Measurements from ENCODE around the gene BCL7C. TPM values are rescaled to one million over a fixed set of nuclear protein-coding genes. Genes with fewer than 3 reads are reported as not detected.

Gene BCL7C
- total and polyA plus RNA-seq, 2 of the 13 experiments (the other 11 are each of a cell fraction or from before 2014, with no cell fraction given), result 17.7 to 33.8 TPM

- peak; percentile 99 for TF ChIP-seq ZNF703 (CRISPR knock-in tag; IDR thresholded peaks at IDR 0.05; ENCODE audit: borderline replicate concordance)
- TF ChIP-seq MLXIP (CRISPR knock-in tag; IDR thresholded peaks at IDR 0.05; ENCODE audit: borderline replicate concordance), result peak; percentile 90
- no peak for TF ChIP-seq TRIM22 (IDR thresholded peaks at IDR 0.05)
- TF ChIP-seq FOXA1 (IDR thresholded peaks at IDR 0.05), result no peak
- peak; percentile 75 for TF ChIP-seq FOXA1 (CRISPR knock-in tag; IDR thresholded peaks at IDR 0.05)
- TF ChIP-seq TEF (CRISPR knock-in tag; IDR thresholded peaks at IDR 0.05), result peak; percentile 86
- TF ChIP-seq ZNF580 (CRISPR knock-in tag; IDR thresholded peaks at IDR 0.05; ENCODE audit: borderline replicate concordance, low read depth), result peak; percentile 99; the same call in 1 of the 2 replicates
- no peak for TF ChIP-seq HDAC6 (IDR thresholded peaks at IDR 0.05; ENCODE audit: low read depth, low read length)
- TF ChIP-seq TBX3 (IDR thresholded peaks at IDR 0.05; ENCODE audit: borderline replicate concordance), result peak; percentile 6; the same call in 1 of the 2 replicates
- peak; percentile 100 for TF ChIP-seq RBFOX2 (IDR thresholded peaks at IDR 0.05; ENCODE audit: low read depth, low read length)
- TF ChIP-seq HMGXB3 (CRISPR knock-in tag; IDR thresholded peaks at IDR 0.05; ENCODE audit: borderline replicate concordance), result peak; percentile 97
- TF ChIP-seq ZNF678 (CRISPR knock-in tag; IDR thresholded peaks at IDR 0.05), result peak; percentile 98
- no peak for TF ChIP-seq POLR2AphosphoS2 (IDR thresholded peaks at IDR 0.05; ENCODE audit: low read depth, low read length)
- TF ChIP-seq AKAP8 (CRISPR knock-in tag; IDR thresholded peaks at IDR 0.05), result peak; percentile 94; the same call in 1 of the 2 replicates
- no peak for TF ChIP-seq NONO (IDR thresholded peaks at IDR 0.05)
- TF ChIP-seq NONO (CRISPR knock-in tag; conservative IDR thresholded peaks at IDR 0.05), result peak; percentile 100
- peak; percentile 97 for TF ChIP-seq BCL3 (CRISPR knock-in tag; IDR thresholded peaks at IDR 0.05)
- TF ChIP-seq XBP1 (CRISPR knock-in tag; IDR thresholded peaks at IDR 0.05), result peak; percentile 58
Observed at GRCh38 chr16:30874821-30875717, 18.8 kb downstream of the BCL7C start (continued).

Data from HepG2 (cell line).